Tibial nerve (tissue), 4 donors: ENCODE data around the gene ZBTB40. TPM values are rescaled to one million over a fixed set of nuclear protein-coding genes. Genes with fewer than 3 reads are reported as not detected.

Experiments
- DNase-seq, 2 donors: peaks; one replicate each; pipeline ENCODE4 v3.0.0-alpha.2; 2019; ENCODE audit warnings: low spot score in 2 of 2
- H3K27ac ChIP-seq, 4 donors: fragments of 200-600 bp; sonication (generic) in 3 of 4; one replicate each; pipeline ENCODE4 v1.5.1; 2017 to 2019; ENCODE audit warnings: mild to moderate bottlenecking in 1 of 4
- H3K27me3 ChIP-seq, 2 donors: fragments of 200-600 bp; sonication (generic) in 1 of 2; one replicate each; pipeline versions ENCODE4 v1.5.1 to v1.6.0; 2017 to 2019
- H3K36me3 ChIP-seq, 3 donors: fragments of 200-600 bp; sonication (generic); one replicate each; pipeline ENCODE4 v1.5.1; 2018 to 2019
- H3K4me1 ChIP-seq, 4 donors: fragments of 200-600 bp; sonication (generic) in 3 of 4; one replicate each; pipeline ENCODE4 v1.5.1; 2017 to 2019
- H3K4me3 ChIP-seq, 4 donors: fragments of 200-600 bp; sonication (generic) in 3 of 4; one replicate each; pipeline ENCODE4 v1.5.1; 2017 to 2019; ENCODE audit warnings: mild to moderate bottlenecking in 1 of 4, moderate library complexity in 1 of 4
- H3K9me3 ChIP-seq, 4 donors: fragments of 200-600 bp; sonication (generic) in 3 of 4; one replicate each; pipeline ENCODE4 v1.5.1; 2017 to 2019
- CTCF ChIP-seq, 5 experiments: fragments of 200-600 bp in 3 of 5; fragments of 450-650 bp in 2 of 5; sonication (generic) in 3 of 5; IDR thresholded peaks; one replicate each; pipeline ENCODE4 v1.5.1; 2016 to 2019; ENCODE audit warnings: antibody characterized with exemption in 5 of 5, mild to moderate bottlenecking in 3 of 5, moderate library complexity in 2 of 5
- EP300 ChIP-seq, 2 donors: sonication (generic); formaldehyde crosslinking; IDR thresholded peaks; one replicate each; pipeline ENCODE4 v1.6.1; 2017; ENCODE audit warnings: antibody characterized with exemption in 2 of 2, mild to moderate bottlenecking in 1 of 2
- POLR2A ChIP-seq, 2 donors: fragments of 450-650 bp; IDR thresholded peaks; one replicate each; pipeline ENCODE4 v1.6.1; 2017; ENCODE audit warnings: antibody characterized with exemption in 2 of 2, mild to moderate bottlenecking in 2 of 2, moderate library complexity in 2 of 2
- WGBS, 2 donors: methylation state at CpG; one replicate each; pipeline ENCODE4 v1.1.5; 2018; 5-methylcytosine and 5-hydroxymethylcytosine counted together
- total RNA-seq, 4 donors: library from RNA; depleted of rRNA; stranded (reverse); fragments of >200 nt; gene quantifications; one replicate each; pipeline ENCODE4 v1.1.0, GENCODE V29; 2016

ZBTB40 gene
- total RNA-seq, 4 donors from 2014 or later = 17.8 to 21.2 (median 18.2) TPM

- Histone ChIP-seq H3K9me3 (no peaks in the 10 kb centered on the region), H3K27ac (no peak overlapping the region), H3K36me3 (no peaks in the 10 kb centered on the region), H3K4me1 (peaks cover 0 to 41% (median 6%) of the 10 kb centered on the region in 4 donors), H3K27me3 (no peaks in the 10 kb centered on the region), H3K4me3 (no peak overlapping the region)
- no peak for TF ChIP-seq CTCF (IDR thresholded peaks at IDR 0.05)
- no peak for DNase-seq
- WGBS, 2 donors = 87 to 97% methylated on average over 4 of the region's 4 CpGs
Measured at GRCh38 chr1:22473952-22474351, 22.3 kb downstream of the ZBTB40 start.

- Histone ChIP-seq H3K36me3 (no peaks in the 10 kb centered on the region), H3K27ac (no peak overlapping the region), H3K4me3 (no peak overlapping the region), H3K4me1 (peaks cover 0 to 16% (median 0%) of the 10 kb centered on the region in 4 donors), H3K9me3 (peaks cover 0 to 4% (median 0%) of the 10 kb centered on the region in 4 donors), H3K27me3 (no peaks in the 10 kb centered on the region)
- WGBS, 2 donors = 76 to 82% methylated on average over 5 of the region's 5 CpGs
- TF ChIP-seq POLR2A (IDR thresholded peaks at IDR 0.05) = no peak
- no peak for DNase-seq
Measured at GRCh38 chr1:22476566-22476965, 24.9 kb downstream of the ZBTB40 start.

- WGBS, 2 donors = 61 to 76% methylated on average over 2 of the region's 2 CpGs
- no peak for DNase-seq
- no peaks in the 10 kb centered on the region for H3K27me3 ChIP-seq
- H3K4me1 ChIP-seq = peaks cover 0 to 5% (median 0%) of the 10 kb centered on the region in 4 donors
- TF ChIP-seq POLR2A (IDR thresholded peaks at IDR 0.05) (no peak), EP300 (IDR thresholded peaks at IDR 0.05) (no peak), CTCF (IDR thresholded peaks at IDR 0.05) (no peak)
- no peak overlapping the region for H3K4me3 ChIP-seq
- H3K9me3 ChIP-seq = peaks cover 0 to 11% (median 0%) of the 10 kb centered on the region in 4 donors
- no peaks in the 10 kb centered on the region for H3K36me3 ChIP-seq
- H3K27ac ChIP-seq = no peak overlapping the region
Measured at GRCh38 chr1:22483121-22483520, 31.5 kb downstream of the ZBTB40 start.

GRCh38 chr1:22484706-22485345 is 33.2 kb downstream of the ZBTB40 start:
- no peaks in the 10 kb centered on the region for H3K27me3 ChIP-seq
- TF ChIP-seq CTCF (IDR thresholded peaks at IDR 0.05) (no peak), POLR2A (IDR thresholded peaks at IDR 0.05) (no peak), EP300 (IDR thresholded peaks at IDR 0.05) (no peak)
- H3K4me3 ChIP-seq = no peak overlapping the region
- 87 to 93% methylated on average over 2 of the region's 2 CpGs for WGBS, 2 donors
- peaks cover 0 to 2% (median 0%) of the 10 kb centered on the region in 3 donors for H3K36me3 ChIP-seq
- peaks cover 0 to 5% (median 0%) of the 10 kb centered on the region in 4 donors for H3K4me1 ChIP-seq
- DNase-seq = no peak
- H3K27ac ChIP-seq = no peak overlapping the region
- H3K9me3 ChIP-seq = peaks cover 0 to 8% (median 0%) of the 10 kb centered on the region in 4 donors

- H3K36me3 ChIP-seq = peaks cover 0 to 8% (median 0%) of the 10 kb centered on the region in 3 donors
- H3K4me1 ChIP-seq = peaks cover 0 to 9% (median 0%) of the 10 kb centered on the region in 4 donors
- no peak overlapping the region for H3K27ac ChIP-seq
- H3K4me3 ChIP-seq = no peak overlapping the region
- peaks cover 0 to 7% (median 0%) of the 10 kb centered on the region in 4 donors for H3K9me3 ChIP-seq
- TF ChIP-seq CTCF (IDR thresholded peaks at IDR 0.05) (no peak), POLR2A (IDR thresholded peaks at IDR 0.05) (no peak), EP300 (IDR thresholded peaks at IDR 0.05) (no peak)
- no peak for DNase-seq
- 86 to 92% methylated on average over 3 of the region's 3 CpGs for WGBS, 2 donors
- no peaks in the 10 kb centered on the region for H3K27me3 ChIP-seq
Measured at GRCh38 chr1:22485431-22485830, 33.8 kb downstream of the ZBTB40 start.
